T follicular helper cell (primary cell): ENCODE data around the gene DYNC2I2.

Experiments used
- DNase-seq: peaks from one replicate; pipeline ENCODE4 v3.0.0-alpha.2; 2020; ENCODE audit warnings: low read depth

DYNC2I2 gene

GRCh38 chr9:128636024-128636390 lies 20.6 kb downstream of the DYNC2I2 start:
- DNase-seq: no peak

- DNase-seq: no peak
Observed at GRCh38 chr9:128635266-128636023, 21.2 kb downstream of the DYNC2I2 start.

GRCh38 chr9:128634651-128635262 lies 21.9 kb downstream of the DYNC2I2 start:
- DNase-seq: no peak

- DNase-seq: no peak
Observed at GRCh38 chr9:128634111-128634510, 22.5 kb downstream of the DYNC2I2 start.

- no peak for DNase-seq
Observed at GRCh38 chr9:128633601-128634000, 23.0 kb downstream of the DYNC2I2 start.

GRCh38 chr9:128633057-128633456 lies 23.6 kb downstream of the DYNC2I2 start:
- no peak for DNase-seq

GRCh38 chr9:128632486-128632885 lies 24.2 kb downstream of the DYNC2I2 start:
- DNase-seq: no peak

- DNase-seq: no peak
Observed at GRCh38 chr9:128632066-128632465, 24.6 kb downstream of the DYNC2I2 start.

- DNase-seq: no peak
Observed at GRCh38 chr9:128631636-128632035, 25.0 kb downstream of the DYNC2I2 start.

GRCh38 chr9:128629852-128630545 lies 26.6 kb downstream of the DYNC2I2 start:
- no peak for DNase-seq

GRCh38 chr9:128629136-128629535 lies 27.5 kb downstream of the DYNC2I2 start:
- DNase-seq: no peak

- DNase-seq: no peak
Observed at GRCh38 chr9:128628471-128629048, 28.1 kb downstream of the DYNC2I2 start.

GRCh38 chr9:128627906-128628305 lies 28.7 kb downstream of the DYNC2I2 start:
- DNase-seq: no peak

GRCh38 chr9:128627127-128627715 lies 29.4 kb downstream of the DYNC2I2 start:
- no peak for DNase-seq

GRCh38 chr9:128626181-128626580 lies 30.5 kb downstream of the DYNC2I2 start:
- DNase-seq: no peak

- DNase-seq: no peak
Observed at GRCh38 chr9:128625391-128626146, 31.1 kb downstream of the DYNC2I2 start.

- no peak for DNase-seq
Observed at GRCh38 chr9:128624566-128624965, 32.1 kb downstream of the DYNC2I2 start.

- DNase-seq: no peak
Observed at GRCh38 chr9:128621730-128622455, 34.8 kb downstream of the DYNC2I2 start.

GRCh38 chr9:128619779-128620178 lies 36.9 kb downstream of the DYNC2I2 start:
- no peak for DNase-seq

- DNase-seq: no peak
Observed at GRCh38 chr9:128619127-128619526, 37.5 kb downstream of the DYNC2I2 start.

GRCh38 chr9:128617943-128618342 lies 38.7 kb downstream of the DYNC2I2 start:
- DNase-seq: no peak
